AG09309 (cell line): ENCODE data around the gene SLC1A1.

ENCODE experiments used
- DNase-seq: peaks from one replicate; pipeline ENCODE4 v3.0.0-alpha.2; 2010; ENCODE audit warnings: low read depth
- H3K4me3 ChIP-seq: 2 replicates; pipeline ENCODE4 v1.5.1; 2011; ENCODE audit warnings: mild to moderate bottlenecking, low read depth, low read length, moderate library complexity; ENCODE audit not compliant: control insufficient read depth
- TF ChIP-seq, protein P1 (sequence below): IDR thresholded peaks from 2 replicates; pipeline ENCODE4 v1.5.1; 2011; ENCODE audit warnings: mild to moderate bottlenecking, low read depth, low read length, inconsistent platforms; ENCODE audit not compliant: insufficient read depth, control insufficient read depth; ENCODE audit errors: missing control alignments

The SLC1A1 gene

DNA sequence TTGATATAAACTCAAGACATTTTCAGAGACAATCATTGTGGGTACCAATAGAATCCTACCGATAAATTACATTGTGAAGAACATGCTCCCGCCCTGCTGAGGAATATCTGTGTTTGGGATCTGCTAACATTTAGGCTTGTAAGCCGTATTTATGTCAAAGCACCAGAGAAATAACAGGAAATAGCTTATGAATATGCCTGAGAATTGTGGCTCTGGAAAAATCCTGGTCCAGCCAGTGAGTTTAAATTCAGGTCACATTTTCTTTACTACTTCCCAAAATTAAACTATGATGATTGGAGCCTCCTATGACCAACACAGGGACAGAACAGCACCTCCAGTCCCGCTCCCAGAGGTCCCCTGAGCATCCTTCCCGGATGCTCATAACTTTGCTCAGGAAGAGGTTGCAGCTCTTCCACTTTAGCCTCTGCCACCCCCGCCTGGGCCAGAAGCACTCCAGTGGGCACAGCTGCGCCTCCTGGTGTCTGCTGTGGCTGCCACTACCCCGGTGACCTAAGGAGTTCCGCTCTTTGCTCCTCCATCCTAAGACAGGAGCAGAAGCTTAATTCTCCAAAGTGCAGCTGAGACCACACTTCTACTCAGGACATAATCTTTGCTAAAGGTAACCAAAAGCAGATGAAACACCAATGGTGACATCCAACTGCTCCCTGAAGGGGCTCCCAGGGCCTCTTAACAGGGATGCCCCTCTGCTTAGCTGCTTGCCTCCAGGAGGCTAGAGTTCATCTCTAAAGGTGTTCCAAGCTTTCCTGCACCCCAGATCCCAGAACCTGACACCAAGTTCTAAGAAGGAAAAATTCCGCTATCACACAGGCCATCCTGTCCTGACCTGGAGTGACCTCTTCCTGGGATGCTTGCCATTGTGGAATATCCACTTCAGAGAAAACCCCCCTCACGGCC, 58.8 kb downstream of the SLC1A1 start:
- DNase-seq = no peak
- TF ChIP-seq, protein P1, sequence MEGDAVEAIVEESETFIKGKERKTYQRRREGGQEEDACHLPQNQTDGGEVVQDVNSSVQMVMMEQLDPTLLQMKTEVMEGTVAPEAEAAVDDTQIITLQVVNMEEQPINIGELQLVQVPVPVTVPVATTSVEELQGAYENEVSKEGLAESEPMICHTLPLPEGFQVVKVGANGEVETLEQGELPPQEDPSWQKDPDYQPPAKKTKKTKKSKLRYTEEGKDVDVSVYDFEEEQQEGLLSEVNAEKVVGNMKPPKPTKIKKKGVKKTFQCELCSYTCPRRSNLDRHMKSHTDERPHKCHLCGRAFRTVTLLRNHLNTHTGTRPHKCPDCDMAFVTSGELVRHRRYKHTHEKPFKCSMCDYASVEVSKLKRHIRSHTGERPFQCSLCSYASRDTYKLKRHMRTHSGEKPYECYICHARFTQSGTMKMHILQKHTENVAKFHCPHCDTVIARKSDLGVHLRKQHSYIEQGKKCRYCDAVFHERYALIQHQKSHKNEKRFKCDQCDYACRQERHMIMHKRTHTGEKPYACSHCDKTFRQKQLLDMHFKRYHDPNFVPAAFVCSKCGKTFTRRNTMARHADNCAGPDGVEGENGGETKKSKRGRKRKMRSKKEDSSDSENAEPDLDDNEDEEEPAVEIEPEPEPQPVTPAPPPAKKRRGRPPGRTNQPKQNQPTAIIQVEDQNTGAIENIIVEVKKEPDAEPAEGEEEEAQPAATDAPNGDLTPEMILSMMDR = peak; percentile 31

DNA sequence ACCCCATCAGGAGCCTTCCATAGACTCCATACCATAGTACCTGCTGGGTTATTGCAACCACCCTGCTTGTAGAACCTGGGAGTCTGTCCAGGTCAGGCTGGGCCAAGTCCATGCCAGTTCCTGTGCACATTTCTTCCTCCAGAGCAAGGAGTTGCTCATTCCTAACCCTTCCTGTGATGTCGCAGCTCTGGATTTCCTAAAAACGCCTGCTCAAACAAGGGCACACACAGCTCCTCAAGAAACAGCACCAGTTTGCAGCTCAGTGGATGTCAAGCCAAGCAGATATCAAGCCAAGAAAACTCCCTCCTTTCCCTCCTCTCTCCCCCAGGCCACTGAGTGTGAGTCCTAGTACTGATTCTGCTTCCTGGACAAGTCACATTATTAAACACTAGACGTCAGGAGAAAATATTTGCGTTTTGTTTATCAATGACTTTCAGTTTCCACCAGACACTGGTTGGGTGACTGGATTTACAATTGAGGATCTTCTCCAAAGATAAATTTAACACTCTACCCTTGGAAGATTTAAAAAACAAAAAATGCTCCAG, 59.6 kb downstream of the SLC1A1 start:
- no peak overlapping the region for H3K4me3 ChIP-seq
- no peak for DNase-seq
- TF ChIP-seq, protein P1 = no peak

More for the DNA sequence above, 58.8 kb downstream of the SLC1A1 start:
- H3K4me3 ChIP-seq = no peak overlapping the region

DNA sequence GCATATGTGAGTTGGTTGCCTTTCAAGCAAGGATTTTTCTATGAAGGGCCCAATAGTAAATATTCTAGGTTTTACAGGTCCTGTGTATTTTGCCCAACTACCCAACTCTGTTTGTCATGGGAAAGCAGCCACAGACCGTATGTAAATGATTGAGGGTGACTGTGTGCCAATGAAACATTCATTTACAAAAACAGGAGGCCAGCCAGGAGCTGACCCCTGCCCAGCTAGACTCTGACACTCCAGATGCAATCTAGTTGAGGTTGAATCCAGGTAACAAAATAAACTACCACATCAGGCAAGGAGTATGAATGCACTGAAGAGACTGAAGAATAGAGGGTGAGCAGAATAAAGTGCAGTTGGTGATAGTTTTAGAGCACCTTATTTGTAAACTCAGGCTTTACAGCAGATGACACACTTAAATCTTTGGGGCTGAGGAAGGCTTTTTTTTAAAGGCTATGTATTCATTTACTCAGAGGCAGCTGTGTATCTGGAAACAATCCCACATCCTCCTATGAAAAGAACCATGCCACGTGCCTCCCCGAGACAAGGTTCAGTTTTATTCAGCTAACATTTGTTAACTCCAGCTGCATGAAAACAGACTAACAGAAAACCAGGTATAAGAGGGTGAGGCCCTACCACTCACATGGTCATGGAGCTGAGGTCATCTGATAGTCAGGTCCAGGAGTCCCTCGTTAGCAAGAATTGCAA, 60.7 kb downstream of the SLC1A1 start:
- TF ChIP-seq, protein P1 = no peak
- H3K4me3 ChIP-seq = no peak overlapping the region
- no peak for DNase-seq

DNA sequence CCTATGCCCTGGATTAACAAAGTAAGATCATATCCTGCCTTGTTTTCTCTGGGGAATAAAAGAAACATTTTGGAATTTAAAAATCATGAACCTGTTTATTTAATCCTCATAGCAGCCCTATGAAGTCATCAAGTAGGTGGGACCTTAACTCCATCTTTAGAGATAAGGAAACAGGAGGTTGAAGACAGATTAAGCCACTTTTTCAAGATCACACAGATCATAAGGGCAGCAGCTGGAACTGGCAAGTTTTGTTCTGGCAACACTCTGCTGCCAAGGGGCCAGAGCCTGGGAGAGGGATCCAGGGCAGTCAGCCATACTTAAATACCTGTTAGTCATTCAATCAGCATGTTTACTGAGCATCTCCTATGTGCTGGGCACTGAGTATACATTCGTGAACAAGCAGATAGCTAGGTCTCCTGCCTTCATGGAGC, 63.7 kb downstream of the SLC1A1 start:
- DNase-seq = no peak
- TF ChIP-seq, protein P1 = no peak
- H3K4me3 ChIP-seq = no peak overlapping the region

DNA sequence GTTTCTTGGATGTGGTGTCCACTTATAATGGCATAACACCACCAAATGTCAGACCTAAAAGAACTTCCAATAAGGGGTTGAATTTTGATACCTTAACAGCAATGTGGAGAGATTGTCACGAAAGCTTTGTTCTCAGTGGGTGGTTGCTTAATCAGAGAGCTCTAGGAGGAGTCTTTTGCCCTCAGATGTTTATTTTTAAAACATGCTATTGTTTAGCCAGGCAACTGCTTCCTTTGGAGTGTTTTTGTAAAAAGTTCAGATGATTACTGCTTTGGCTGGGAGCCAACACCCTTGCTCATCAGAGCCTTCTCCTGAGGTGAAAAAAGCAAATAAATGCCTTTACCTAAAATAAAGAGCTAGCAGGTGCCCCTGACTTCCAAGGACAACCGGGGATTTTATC, 65.0 kb downstream of the SLC1A1 start:
- no peak overlapping the region for H3K4me3 ChIP-seq
- DNase-seq = no peak
- TF ChIP-seq, protein P1 = no peak

DNA sequence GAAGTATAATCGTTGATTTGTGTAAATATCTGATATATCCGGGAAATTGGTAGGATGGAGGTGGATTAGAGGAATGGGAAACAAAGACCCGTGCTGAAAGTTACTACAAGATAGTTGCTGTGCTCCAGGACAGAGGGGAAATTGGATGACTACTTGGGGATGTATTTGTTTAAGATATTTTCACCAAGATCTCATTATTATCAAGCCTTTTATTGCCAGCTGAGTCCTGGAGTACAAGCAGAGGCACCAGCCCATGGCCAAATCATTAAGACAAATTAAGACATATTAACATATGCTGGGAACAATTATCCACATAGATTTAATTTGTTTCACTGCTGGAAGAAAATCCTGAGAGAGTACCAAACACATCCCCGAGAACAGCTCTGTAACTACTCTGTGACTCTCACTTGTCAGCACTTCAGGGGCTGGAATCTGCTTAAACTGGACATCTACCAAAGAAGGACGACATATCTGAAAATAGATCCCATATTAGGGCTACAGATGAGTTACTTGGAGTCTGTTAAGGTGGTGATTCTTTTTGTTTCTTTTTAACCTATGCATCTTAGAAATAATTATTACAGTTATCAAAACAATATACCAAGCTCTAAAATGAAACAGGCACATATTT, 68.2 kb downstream of the SLC1A1 start:
- DNase-seq = no peak
- TF ChIP-seq, protein P1 = no peak
- H3K4me3 ChIP-seq = no peak overlapping the region
